ENCODE results near the gene GTF2H2C.
"Not testable (repeated sequence)": the region's sequence is repeated elsewhere in the genome, so short reads cannot be mapped to it uniquely, and the experiment has no call there.

GTF2H2C gene

GRCh38 chr5:69527128-69527770 is 32.7 kb upstream of the GTF2H2C start:
- H3K36me3 ChIP-seq (ENCODE audit: control insufficient read depth, insufficient read depth, low read length) = no peaks in the 10 kb centered on the region
- no peaks in the 10 kb centered on the region for H3K9me3 ChIP-seq (ENCODE audit: control insufficient read depth, low read length)
- H3K27ac ChIP-seq (ENCODE audit: insufficient read depth, low read length, poor library complexity, severe bottlenecking) = no peak overlapping the region
- H3K27me3 ChIP-seq (replicated peaks; ENCODE audit: control insufficient read depth, insufficient read depth, low read length, poor library complexity, severe bottlenecking) = no peaks in the 10 kb centered on the region
- DNase-seq = no peak
- no peak overlapping the region for H3K4me3 ChIP-seq (ENCODE audit: insufficient read depth, low read depth, low read length, poor library complexity, severe bottlenecking)
- H3K4me1 ChIP-seq (ENCODE audit: control insufficient read depth, insufficient read depth, low read length, poor library complexity, severe bottlenecking) = no peaks in the 10 kb centered on the region

GRCh38 chr5:69528035-69528434 is 32.0 kb upstream of the GTF2H2C start:
- Histone ChIP-seq H3K27me3 (replicated peaks; ENCODE audit: control insufficient read depth, insufficient read depth, low read length, poor library complexity, severe bottlenecking) (no peaks in the 10 kb centered on the region), H3K4me3 (ENCODE audit: insufficient read depth, low read depth, low read length, poor library complexity, severe bottlenecking) (no peak overlapping the region), H3K4me1 (ENCODE audit: control insufficient read depth, insufficient read depth, low read length, poor library complexity, severe bottlenecking) (no peaks in the 10 kb centered on the region), H3K27ac (ENCODE audit: insufficient read depth, low read length, poor library complexity, severe bottlenecking) (no peak overlapping the region), H3K36me3 (ENCODE audit: control insufficient read depth, insufficient read depth, low read length) (no peaks in the 10 kb centered on the region), H3K9me3 (ENCODE audit: control insufficient read depth, low read length) (no peaks in the 10 kb centered on the region)
- DNase-seq = no peak

- Histone ChIP-seq H3K4me1 (ENCODE audit: control insufficient read depth, insufficient read depth, low read length, poor library complexity, severe bottlenecking) (no peaks in the 10 kb centered on the region), H3K27me3 (replicated peaks; ENCODE audit: control insufficient read depth, insufficient read depth, low read length, poor library complexity, severe bottlenecking) (no peaks in the 10 kb centered on the region), H3K9me3 (ENCODE audit: control insufficient read depth, low read length) (no peaks in the 10 kb centered on the region), H3K4me3 (ENCODE audit: insufficient read depth, low read depth, low read length, poor library complexity, severe bottlenecking) (no peak overlapping the region), H3K36me3 (ENCODE audit: control insufficient read depth, insufficient read depth, low read length) (no peaks in the 10 kb centered on the region), H3K27ac (ENCODE audit: insufficient read depth, low read length, poor library complexity, severe bottlenecking) (no peak overlapping the region)
- no peak for DNase-seq
Measured at GRCh38 chr5:69528609-69529008, 31.4 kb upstream of the GTF2H2C start.

- H3K27ac ChIP-seq (ENCODE audit: insufficient read depth, low read length, poor library complexity, severe bottlenecking) = no peak overlapping the region
- no peak for DNase-seq
- no peaks in the 10 kb centered on the region for H3K27me3 ChIP-seq (replicated peaks; ENCODE audit: control insufficient read depth, insufficient read depth, low read length, poor library complexity, severe bottlenecking)
- no peaks in the 10 kb centered on the region for H3K4me1 ChIP-seq (ENCODE audit: control insufficient read depth, insufficient read depth, low read length, poor library complexity, severe bottlenecking)
- H3K36me3 ChIP-seq (ENCODE audit: control insufficient read depth, insufficient read depth, low read length) = no peaks in the 10 kb centered on the region
- no peaks in the 10 kb centered on the region for H3K9me3 ChIP-seq (ENCODE audit: control insufficient read depth, low read length)
- H3K4me3 ChIP-seq (ENCODE audit: insufficient read depth, low read depth, low read length, poor library complexity, severe bottlenecking) = no peak overlapping the region
Measured at GRCh38 chr5:69530561-69531405, 29.2 kb upstream of the GTF2H2C start.

GRCh38 chr5:69531406-69531801 is 28.6 kb upstream of the GTF2H2C start:
- no peak overlapping the region for H3K4me3 ChIP-seq (ENCODE audit: insufficient read depth, low read depth, low read length, poor library complexity, severe bottlenecking)
- no peaks in the 10 kb centered on the region for H3K9me3 ChIP-seq (ENCODE audit: control insufficient read depth, low read length)
- no peak overlapping the region for H3K27ac ChIP-seq (ENCODE audit: insufficient read depth, low read length, poor library complexity, severe bottlenecking)
- no peaks in the 10 kb centered on the region for H3K36me3 ChIP-seq (ENCODE audit: control insufficient read depth, insufficient read depth, low read length)
- no peaks in the 10 kb centered on the region for H3K4me1 ChIP-seq (ENCODE audit: control insufficient read depth, insufficient read depth, low read length, poor library complexity, severe bottlenecking)
- no peak for DNase-seq
- no peaks in the 10 kb centered on the region for H3K27me3 ChIP-seq (replicated peaks; ENCODE audit: control insufficient read depth, insufficient read depth, low read length, poor library complexity, severe bottlenecking)

GRCh38 chr5:69537911-69538310 is 22.1 kb upstream of the GTF2H2C start:
- H3K27me3 ChIP-seq (replicated peaks; ENCODE audit: control insufficient read depth, insufficient read depth, low read length, poor library complexity, severe bottlenecking); DNase-seq; H3K9me3 ChIP-seq (ENCODE audit: control insufficient read depth, low read length); H3K36me3 ChIP-seq (ENCODE audit: control insufficient read depth, insufficient read depth, low read length); H3K4me3 ChIP-seq (ENCODE audit: insufficient read depth, low read depth, low read length, poor library complexity, severe bottlenecking); H3K4me1 ChIP-seq (ENCODE audit: control insufficient read depth, insufficient read depth, low read length, poor library complexity, severe bottlenecking); H3K27ac ChIP-seq (ENCODE audit: insufficient read depth, low read length, poor library complexity, severe bottlenecking): not testable (repeated sequence)

- H3K36me3 ChIP-seq (ENCODE audit: control insufficient read depth, insufficient read depth, low read length); H3K27me3 ChIP-seq (replicated peaks; ENCODE audit: control insufficient read depth, insufficient read depth, low read length, poor library complexity, severe bottlenecking); H3K9me3 ChIP-seq (ENCODE audit: control insufficient read depth, low read length); H3K4me3 ChIP-seq (ENCODE audit: insufficient read depth, low read depth, low read length, poor library complexity, severe bottlenecking); H3K27ac ChIP-seq (ENCODE audit: insufficient read depth, low read length, poor library complexity, severe bottlenecking); DNase-seq; H3K4me1 ChIP-seq (ENCODE audit: control insufficient read depth, insufficient read depth, low read length, poor library complexity, severe bottlenecking): not testable (repeated sequence)
Measured at GRCh38 chr5:69538735-69539134, 21.3 kb upstream of the GTF2H2C start.

- not testable (repeated sequence) for H3K4me1 ChIP-seq (ENCODE audit: control insufficient read depth, insufficient read depth, low read length, poor library complexity, severe bottlenecking); H3K27ac ChIP-seq (ENCODE audit: insufficient read depth, low read length, poor library complexity, severe bottlenecking); H3K4me3 ChIP-seq (ENCODE audit: insufficient read depth, low read depth, low read length, poor library complexity, severe bottlenecking); H3K9me3 ChIP-seq (ENCODE audit: control insufficient read depth, low read length); DNase-seq; H3K36me3 ChIP-seq (ENCODE audit: control insufficient read depth, insufficient read depth, low read length); H3K27me3 ChIP-seq (replicated peaks; ENCODE audit: control insufficient read depth, insufficient read depth, low read length, poor library complexity, severe bottlenecking)
Measured at GRCh38 chr5:69541347-69541746, 18.6 kb upstream of the GTF2H2C start.

- not testable (repeated sequence) for H3K27me3 ChIP-seq (replicated peaks; ENCODE audit: control insufficient read depth, insufficient read depth, low read length, poor library complexity, severe bottlenecking); H3K4me1 ChIP-seq (ENCODE audit: control insufficient read depth, insufficient read depth, low read length, poor library complexity, severe bottlenecking); H3K36me3 ChIP-seq (ENCODE audit: control insufficient read depth, insufficient read depth, low read length); H3K4me3 ChIP-seq (ENCODE audit: insufficient read depth, low read depth, low read length, poor library complexity, severe bottlenecking); H3K9me3 ChIP-seq (ENCODE audit: control insufficient read depth, low read length); H3K27ac ChIP-seq (ENCODE audit: insufficient read depth, low read length, poor library complexity, severe bottlenecking); DNase-seq
Measured at GRCh38 chr5:69542838-69543618, 17.0 kb upstream of the GTF2H2C start.

GRCh38 chr5:69544602-69545001 is 15.4 kb upstream of the GTF2H2C start:
- DNase-seq; H3K9me3 ChIP-seq (ENCODE audit: control insufficient read depth, low read length); H3K36me3 ChIP-seq (ENCODE audit: control insufficient read depth, insufficient read depth, low read length); H3K27ac ChIP-seq (ENCODE audit: insufficient read depth, low read length, poor library complexity, severe bottlenecking); H3K27me3 ChIP-seq (replicated peaks; ENCODE audit: control insufficient read depth, insufficient read depth, low read length, poor library complexity, severe bottlenecking); H3K4me1 ChIP-seq (ENCODE audit: control insufficient read depth, insufficient read depth, low read length, poor library complexity, severe bottlenecking); H3K4me3 ChIP-seq (ENCODE audit: insufficient read depth, low read depth, low read length, poor library complexity, severe bottlenecking): not testable (repeated sequence)

Measured in effector memory CD4-positive, alpha-beta T cell (primary cell).